Lower leg skin (tissue), 4 donors: ENCODE results near the gene DSN1. TPM values are rescaled to one million over a fixed set of nuclear protein-coding genes. Genes with fewer than 3 reads are reported as not detected.
A peak's percentile ranks its signal among the peaks of the same experiment; 100 is the strongest.

Experiments
- DNase-seq, 2 donors: peaks; one replicate each; pipeline ENCODE4 v3.0.0-alpha.2; 2019; ENCODE audit warnings: low spot score in 2 of 2
- H3K4me3 ChIP-seq: fragments of 200-600 bp; sonication (generic); 2 replicates; pipeline ENCODE4 v1.5.1; 2017; ENCODE audit warnings: mild to moderate bottlenecking, low read depth; ENCODE audit not compliant: poor library complexity, severe bottlenecking
- POLR2A ChIP-seq, 2 donors: fragments of 450-650 bp; IDR thresholded peaks; one replicate each; pipeline ENCODE4 v1.6.1; 2016 to 2017; ENCODE audit warnings: antibody characterized with exemption in 2 of 2, mild to moderate bottlenecking in 1 of 2, moderate library complexity in 1 of 2
- WGBS, 2 donors: methylation state at CpG; one replicate each; pipeline ENCODE4 v1.1.5; 2018; 5-methylcytosine and 5-hydroxymethylcytosine counted together
- intact Hi-C: fragments of 100-400 bp; cut with DNase I; formaldehyde crosslinking; loops from one replicate; pipeline ENCODE4 v1.15.0; 2023; ENCODE audit warnings: low total_unique reads
- total RNA-seq, 4 donors: library from RNA; depleted of rRNA; stranded (reverse); fragments of >200 nt; gene quantifications; one replicate each; pipeline ENCODE4 v1.1.0, GENCODE V29; 2016
- TF ChIP-seq, protein P1 (sequence below), 3 donors: fragments of 450-650 bp; IDR thresholded peaks; one replicate each; pipeline ENCODE4 v1.5.1; 2016; ENCODE audit warnings: antibody characterized with exemption in 3 of 3, mild to moderate bottlenecking in 3 of 3, moderate library complexity in 2 of 3

The DSN1 gene
- total RNA-seq = 10 to 100 TPM in 1 of 4 donors, 1 to 10 TPM in 3; 7.9 to 11.6 (median 9.0) TPM

GRCh38 chr20:36773597-36774390, at the start of gene DSN1:
Gene DSN1, minus strand, starts transcription at chr20:36773763. Its CDS starts 2,305 bp downstream, at chr20:36771458.
- no peak for TF ChIP-seq POLR2A (IDR thresholded peaks at IDR 0.05)
- DNase-seq = peak; percentile 96 to 100
- H3K4me3 ChIP-seq = peak within 1 kb of the TSS; percentile 51
- WGBS, 2 donors = 0 to 1% methylated on average over 21 to 34 of the region's 61 CpGs
- intact Hi-C loops = no loop called here

- 24 to 38% methylated on average over 5 of the region's 5 CpGs for WGBS, 2 donors
- intact Hi-C loops = no loop called here
- TF ChIP-seq, protein P1, sequence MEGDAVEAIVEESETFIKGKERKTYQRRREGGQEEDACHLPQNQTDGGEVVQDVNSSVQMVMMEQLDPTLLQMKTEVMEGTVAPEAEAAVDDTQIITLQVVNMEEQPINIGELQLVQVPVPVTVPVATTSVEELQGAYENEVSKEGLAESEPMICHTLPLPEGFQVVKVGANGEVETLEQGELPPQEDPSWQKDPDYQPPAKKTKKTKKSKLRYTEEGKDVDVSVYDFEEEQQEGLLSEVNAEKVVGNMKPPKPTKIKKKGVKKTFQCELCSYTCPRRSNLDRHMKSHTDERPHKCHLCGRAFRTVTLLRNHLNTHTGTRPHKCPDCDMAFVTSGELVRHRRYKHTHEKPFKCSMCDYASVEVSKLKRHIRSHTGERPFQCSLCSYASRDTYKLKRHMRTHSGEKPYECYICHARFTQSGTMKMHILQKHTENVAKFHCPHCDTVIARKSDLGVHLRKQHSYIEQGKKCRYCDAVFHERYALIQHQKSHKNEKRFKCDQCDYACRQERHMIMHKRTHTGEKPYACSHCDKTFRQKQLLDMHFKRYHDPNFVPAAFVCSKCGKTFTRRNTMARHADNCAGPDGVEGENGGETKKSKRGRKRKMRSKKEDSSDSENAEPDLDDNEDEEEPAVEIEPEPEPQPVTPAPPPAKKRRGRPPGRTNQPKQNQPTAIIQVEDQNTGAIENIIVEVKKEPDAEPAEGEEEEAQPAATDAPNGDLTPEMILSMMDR (IDR thresholded peaks at IDR 0.05) = no peak
- TF ChIP-seq POLR2A (IDR thresholded peaks at IDR 0.05) = no peak
- H3K4me3 ChIP-seq = no peak overlapping the region
- no peak for DNase-seq
Observed at GRCh38 chr20:36823121-36823520, 49.6 kb upstream of the DSN1 start.

GRCh38 chr20:36821964-36822437, 48.4 kb upstream of the DSN1 start:
- 41 to 56% methylated on average over 5 to 7 of the region's 7 CpGs for WGBS, 2 donors
- no peak for TF ChIP-seq POLR2A (IDR thresholded peaks at IDR 0.05)
- TF ChIP-seq, protein P1 (IDR thresholded peaks at IDR 0.05) = no peak
- no peak for DNase-seq

DNA sequence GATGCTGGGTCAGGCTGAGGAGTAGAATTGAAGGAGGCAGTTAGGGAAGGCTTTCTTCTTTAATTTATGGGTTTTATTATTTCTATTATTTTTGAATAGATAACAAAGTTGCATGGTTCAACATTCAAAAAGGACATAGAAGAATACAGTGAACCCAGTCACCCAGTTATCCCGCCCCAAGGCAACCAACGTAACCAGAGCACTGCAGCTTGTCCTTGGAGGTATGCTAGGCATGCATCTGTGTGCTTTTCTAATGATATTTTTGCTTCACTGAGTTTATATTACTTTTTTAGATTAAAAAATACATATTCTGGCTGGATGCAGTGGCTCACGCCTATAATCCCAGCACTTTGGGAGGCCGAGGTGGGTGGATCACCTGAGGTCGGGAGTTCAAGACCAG, 47.4 kb upstream of the DSN1 start:
- intact Hi-C loops = no loop called here
- H3K4me3 ChIP-seq = no peak overlapping the region
- WGBS, 2 donors = 86 to 87% methylated on average over 5 of the region's 5 CpGs
- no peak for TF ChIP-seq POLR2A (IDR thresholded peaks at IDR 0.05)
- no peak for DNase-seq

More at GRCh38 chr20:36821964-36822437, 48.4 kb upstream of the DSN1 start:
- intact Hi-C loops = no loop called here
- H3K4me3 ChIP-seq = no peak overlapping the region

GRCh38 chr20:36820073-36820472, 46.5 kb upstream of the DSN1 start:
- intact Hi-C loops = no loop called here
- DNase-seq = no peak
- no peak overlapping the region for H3K4me3 ChIP-seq
- 8 to 33% methylated on average over 1 of the region's 1 CpG for WGBS, 2 donors
- TF ChIP-seq POLR2A (IDR thresholded peaks at IDR 0.05) = no peak
- TF ChIP-seq, protein P1 (IDR thresholded peaks at IDR 0.05) = no peak

- H3K4me3 ChIP-seq = no peak overlapping the region
- DNase-seq = no peak
- 25 to 32% methylated on average over 5 of the region's 5 CpGs for WGBS, 2 donors
- intact Hi-C loops = no loop called here
- no peak for TF ChIP-seq POLR2A (IDR thresholded peaks at IDR 0.05)
- TF ChIP-seq, protein P1 (IDR thresholded peaks at IDR 0.05) = no peak
Observed at GRCh38 chr20:36819659-36820058, 46.1 kb upstream of the DSN1 start.
